ENCODE measurements around the gene NOL3.

The NOL3 gene

DNA sequence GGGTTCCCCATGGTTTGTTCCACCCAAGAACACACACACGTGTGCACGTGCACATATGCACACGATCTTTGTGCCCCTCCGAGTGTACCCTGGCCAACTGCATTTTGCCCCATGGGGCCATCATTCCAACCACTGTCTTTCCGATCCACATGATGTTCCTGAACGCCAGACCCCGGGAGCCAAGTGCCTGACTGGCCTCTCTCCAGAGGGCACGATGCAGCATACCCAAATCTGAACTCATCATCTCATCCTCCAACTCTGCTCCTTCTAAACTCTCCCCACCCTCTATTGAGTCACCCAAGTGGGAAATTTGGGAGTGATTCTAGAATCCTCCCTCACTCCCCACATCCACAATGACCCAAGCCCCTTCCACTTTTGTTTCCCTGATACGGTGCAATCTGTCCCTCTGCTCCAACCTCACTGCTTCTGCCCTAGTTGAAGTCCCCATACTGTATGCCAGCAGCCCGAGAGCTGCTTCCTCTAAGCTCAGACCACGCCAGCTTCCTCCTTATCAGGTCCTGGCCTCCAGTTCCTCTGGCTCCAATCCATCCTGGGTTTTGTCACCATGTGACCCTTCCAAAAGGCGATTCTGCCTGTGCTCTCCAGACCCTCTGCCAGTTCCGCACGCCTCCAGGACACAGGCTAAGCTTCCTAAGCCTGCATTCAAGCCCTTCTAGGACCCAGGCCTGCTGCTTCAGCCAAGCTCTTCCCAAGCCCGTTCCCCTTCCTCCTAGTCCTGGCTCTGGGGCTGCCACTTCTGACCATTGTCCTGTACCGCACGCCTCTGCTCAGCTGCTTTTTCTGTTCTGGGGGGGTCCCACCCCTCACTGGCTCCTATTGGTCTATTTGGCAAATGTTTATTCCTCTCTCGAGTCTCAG, 46.5 kb downstream of the NOL3 start:
- no peaks in the 10 kb centered on the region for H3K9me3 ChIP-seq (replicated peaks; ENCODE audit: insufficient read depth, low read length)
- DNase-seq: no peak
- no peaks in the 10 kb centered on the region for H3K4me1 ChIP-seq (ENCODE audit: low read length)
- H3K36me3 ChIP-seq (replicated peaks; ENCODE audit: insufficient read depth, low read length): no peaks in the 10 kb centered on the region; the same call in 1 of the 2 replicates
- H3K27me3 ChIP-seq (replicated peaks; ENCODE audit: insufficient read depth, low read length): no peaks in the 10 kb centered on the region; the same call in 1 of the 2 replicates
- TF ChIP-seq EZH2 (optimal IDR thresholded peaks at IDR 0.05; ENCODE audit: low read depth, low read length): no peak
- TF ChIP-seq, protein P1, sequence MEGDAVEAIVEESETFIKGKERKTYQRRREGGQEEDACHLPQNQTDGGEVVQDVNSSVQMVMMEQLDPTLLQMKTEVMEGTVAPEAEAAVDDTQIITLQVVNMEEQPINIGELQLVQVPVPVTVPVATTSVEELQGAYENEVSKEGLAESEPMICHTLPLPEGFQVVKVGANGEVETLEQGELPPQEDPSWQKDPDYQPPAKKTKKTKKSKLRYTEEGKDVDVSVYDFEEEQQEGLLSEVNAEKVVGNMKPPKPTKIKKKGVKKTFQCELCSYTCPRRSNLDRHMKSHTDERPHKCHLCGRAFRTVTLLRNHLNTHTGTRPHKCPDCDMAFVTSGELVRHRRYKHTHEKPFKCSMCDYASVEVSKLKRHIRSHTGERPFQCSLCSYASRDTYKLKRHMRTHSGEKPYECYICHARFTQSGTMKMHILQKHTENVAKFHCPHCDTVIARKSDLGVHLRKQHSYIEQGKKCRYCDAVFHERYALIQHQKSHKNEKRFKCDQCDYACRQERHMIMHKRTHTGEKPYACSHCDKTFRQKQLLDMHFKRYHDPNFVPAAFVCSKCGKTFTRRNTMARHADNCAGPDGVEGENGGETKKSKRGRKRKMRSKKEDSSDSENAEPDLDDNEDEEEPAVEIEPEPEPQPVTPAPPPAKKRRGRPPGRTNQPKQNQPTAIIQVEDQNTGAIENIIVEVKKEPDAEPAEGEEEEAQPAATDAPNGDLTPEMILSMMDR (IDR thresholded peaks at IDR 0.05; ENCODE audit: low read length): no peak
- no peak for TF ChIP-seq EZH2phosphoT487 (IDR thresholded peaks at IDR 0.05; ENCODE audit: low read length)
- H3K9ac ChIP-seq (ENCODE audit: low read length): no peak overlapping the region
- no peak overlapping the region for H3K27ac ChIP-seq (ENCODE audit: low read length)
- H3F3A ChIP-seq (ENCODE audit: insufficient read depth, low read length): no peaks in the 10 kb centered on the region
- no peaks in the 10 kb centered on the region for H4K20me1 ChIP-seq (ENCODE audit: insufficient read depth, low read length)
- H3K9me2 ChIP-seq (replicated peaks; ENCODE audit: insufficient read depth, low read length): no peaks in the 10 kb centered on the region
- no peak overlapping the region for H2AFZ ChIP-seq (ENCODE audit: low read length)
- no peak overlapping the region for H3K4me2 ChIP-seq (ENCODE audit: low read depth, low read length)
- H3K4me3 ChIP-seq (ENCODE audit: low read length): no peak overlapping the region
- no peaks in the 10 kb centered on the region for H3K79me2 ChIP-seq (ENCODE audit: low read length)

DNA sequence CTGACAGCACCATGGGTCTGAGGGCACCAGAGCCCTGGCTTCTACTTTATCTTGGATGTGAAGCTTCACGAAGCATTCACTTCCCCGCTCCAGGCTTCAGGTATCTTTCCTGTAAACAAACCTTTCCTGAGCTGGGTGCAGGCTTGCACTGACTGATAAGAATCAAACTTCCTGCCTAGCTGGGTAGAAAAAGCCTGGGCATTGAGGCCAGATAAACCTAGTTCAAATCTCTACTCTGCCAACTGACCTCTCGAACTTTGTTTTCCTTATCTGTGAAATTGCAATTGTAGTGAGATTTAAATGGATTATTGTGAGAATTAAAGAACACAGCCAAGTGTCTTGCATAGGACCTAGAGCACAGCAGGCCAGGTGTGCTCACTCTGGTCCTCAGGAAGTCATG, 53.7 kb downstream of the NOL3 start:
- H3K79me2 ChIP-seq (ENCODE audit: low read length): peaks cover 21% of the 10 kb centered on the region
- no peak for DNase-seq
- H3K9ac ChIP-seq (ENCODE audit: low read length): no peak overlapping the region
- H3K9me3 ChIP-seq (replicated peaks; ENCODE audit: insufficient read depth, low read length): no peaks in the 10 kb centered on the region
- H3K27me3 ChIP-seq (replicated peaks; ENCODE audit: insufficient read depth, low read length): no peaks in the 10 kb centered on the region
- no peak overlapping the region for H3K27ac ChIP-seq (ENCODE audit: low read length)
- no peak overlapping the region for H3K4me2 ChIP-seq (ENCODE audit: low read depth, low read length)
- peaks cover 12% of the 10 kb centered on the region for H3K4me1 ChIP-seq (ENCODE audit: low read length)
- no peaks in the 10 kb centered on the region; the same call in 1 of the 2 replicates for H3K36me3 ChIP-seq (replicated peaks; ENCODE audit: insufficient read depth, low read length)
- no peaks in the 10 kb centered on the region for H4K20me1 ChIP-seq (ENCODE audit: insufficient read depth, low read length)
- H3K4me3 ChIP-seq (ENCODE audit: low read length): no peak overlapping the region
- no peaks in the 10 kb centered on the region for H3F3A ChIP-seq (ENCODE audit: insufficient read depth, low read length)
- TF ChIP-seq, protein P1 (IDR thresholded peaks at IDR 0.05; ENCODE audit: low read length): no peak
- TF ChIP-seq EZH2phosphoT487 (IDR thresholded peaks at IDR 0.05; ENCODE audit: low read length) (no peak), EZH2 (optimal IDR thresholded peaks at IDR 0.05; ENCODE audit: low read depth, low read length) (no peak)
- no peak overlapping the region for H2AFZ ChIP-seq (ENCODE audit: low read length)
- H3K9me2 ChIP-seq (replicated peaks; ENCODE audit: insufficient read depth, low read length): no peaks in the 10 kb centered on the region
